PFSK-1 (cell line): ENCODE results near the gene PTPN2. TPM values are rescaled to one million over a fixed set of nuclear protein-coding genes. Genes with fewer than 3 reads are reported as not detected.

Experiments
- FOXP2 ChIP-seq: optimal IDR thresholded peaks from 2 replicates; pipeline ENCODE3; 2011; ENCODE audit warnings: borderline replicate concordance, control low read depth, inconsistent platforms; ENCODE audit not compliant: insufficient read depth; ENCODE audit errors: extremely low read length, extremely low read depth
- POLR2AphosphoS5 ChIP-seq: IDR thresholded peaks from 2 replicates; pipeline ENCODE4 v1.6.1; 2012; ENCODE audit warnings: low read depth, mild to moderate bottlenecking, control low read depth, low read length, moderate library complexity
- REST ChIP-seq, 2 experiments: IDR thresholded peaks; 2 replicates each; pipeline versions ENCODE4 v1.6.1 to v1.8.0; 2011 to 2012; ENCODE audit warnings: low read depth in 2 of 2, low read length in 2 of 2, control low read depth in 1 of 2, inconsistent platforms in 1 of 2, mild to moderate bottlenecking in 1 of 2, moderate library complexity in 1 of 2; ENCODE audit not compliant: insufficient read depth in 1 of 2
- SIN3A ChIP-seq: IDR thresholded peaks from 2 replicates; pipeline ENCODE4 v1.6.1; 2012; ENCODE audit warnings: mild to moderate bottlenecking, low read length, moderate library complexity, borderline replicate concordance; ENCODE audit not compliant: insufficient read depth
- TAF1 ChIP-seq: IDR thresholded peaks from 2 replicates; pipeline ENCODE4 v1.6.1; 2012; ENCODE audit warnings: low read length, control low read depth, borderline replicate concordance; ENCODE audit not compliant: insufficient read depth
- polyA plus RNA-seq: library from polyadenylated mRNA; unstranded; fragments of >200 nt; gene quantifications from one replicate; pipeline ENCODE4 v1.2.1, GENCODE V29; 2012; ENCODE audit warnings: low read depth, missing spikeins; ENCODE audit not compliant: insufficient read length

The PTPN2 gene
- 22.7 TPM for polyA plus RNA-seq

- TF ChIP-seq POLR2AphosphoS5 = peak; percentile 96
- peak; percentile 51; the same call in 1 of the 2 replicates for TF ChIP-seq TAF1
- no peak; a peak in 1 of 4 replicates for TF ChIP-seq REST (IDR thresholded peaks at IDR 0.05; ENCODE audit: insufficient read depth in 1 of 2, low read depth in 2 of 2, low read length in 2 of 2)
- TF ChIP-seq FOXP2 = peak; percentile 5
Measured at GRCh38 chr18:12883684-12884405, at the start of gene PTPN2. Gene PTPN2 (minus strand): TSS chr18:12884237. CDS start chr18:12884141, 96 bp downstream.

- TF ChIP-seq REST (IDR thresholded peaks at IDR 0.05; ENCODE audit: insufficient read depth in 1 of 2, low read depth in 2 of 2, low read length in 2 of 2) (no peak), FOXP2 (no peak), TAF1 (no peak), POLR2AphosphoS5 (no peak), SIN3A (no peak)
Measured at GRCh38 chr18:12933327-12933726, 49.3 kb upstream of the PTPN2 start.

GRCh38 chr18:12930908-12931307 is 46.9 kb upstream of the PTPN2 start:
- TF ChIP-seq POLR2AphosphoS5 (no peak), REST (IDR thresholded peaks at IDR 0.05; ENCODE audit: insufficient read depth in 1 of 2, low read depth in 2 of 2, low read length in 2 of 2) (no peak), FOXP2 (no peak), SIN3A (no peak), TAF1 (no peak)

- no peak for TF ChIP-seq SIN3A
- no peak for TF ChIP-seq REST (IDR thresholded peaks at IDR 0.05; ENCODE audit: insufficient read depth in 1 of 2, low read depth in 2 of 2, low read length in 2 of 2)
- no peak for TF ChIP-seq POLR2AphosphoS5
- no peak for TF ChIP-seq FOXP2
- no peak for TF ChIP-seq TAF1
Measured at GRCh38 chr18:12930376-12930775, 46.3 kb upstream of the PTPN2 start.
